SK-N-SH (cell line): Measurements from ENCODE around the gene TCFL5. TPM values are rescaled to one million over a fixed set of nuclear protein-coding genes. Genes with fewer than 3 reads are reported as not detected.

ENCODE experiments used
- CTCF ChIA-PET: fragments of 300-600, 350-600 bp; formaldehyde crosslinking; extraction: SDS; loops from one replicate; lab custom pipeline; 2021; lab: Yijun Ruan, JAX
- POLR2A ChIA-PET: fragments of 350-600 bp; sonication (Branson Sonifier 250); formaldehyde crosslinking; extraction: SDS; loops from one replicate; lab custom pipeline; 2020; ENCODE audit warnings: antibody characterized with exemption, inconsistent platforms; lab: Yijun Ruan, JAX
- DNase-seq: peaks from one replicate; pipeline ENCODE4 v3.0.0; 2012
- H2AFZ ChIP-seq: fragments of 200-600 bp; sonication (generic); 2 replicates; pipeline ENCODE4 v1.8.1; 2016; ENCODE audit warnings: antibody characterized with exemption, mild to moderate bottlenecking, low read depth
- H3F3A ChIP-seq: fragments of 200-600 bp; sonication (generic); replicated peaks from 2 replicates; pipeline ENCODE3; 2016; ENCODE audit warnings: antibody characterized with exemption, mild to moderate bottlenecking; ENCODE audit not compliant: insufficient read depth
- H3K27ac ChIP-seq, 2 experiments: fragments of 200-500 bp in 1 of 2; fragments of 200-600 bp in 1 of 2; sonication (Bioruptor generic) in 1 of 2; sonication (generic), shearing (Covaris generic) in 1 of 2; 2 replicates each; pipeline versions ENCODE4 v1.5.1 to v1.6.1; 2014 to 2016; ENCODE audit warnings: low read depth in 2 of 2, inconsistent platforms in 1 of 2, low read length in 1 of 2, mild to moderate bottlenecking in 1 of 2, mixed read lengths in 1 of 2
- H3K27me3 ChIP-seq: fragments of 200-600 bp; sonication (generic), shearing (Covaris generic); 2 replicates; pipeline ENCODE4 v1.6.1; 2016; ENCODE audit warnings: mixed run types; ENCODE audit not compliant: insufficient read depth
- H3K36me3 ChIP-seq, 2 experiments: fragments of 200-500 bp in 1 of 2; fragments of 200-600 bp in 1 of 2; sonication (Bioruptor generic) in 1 of 2; sonication (generic) in 1 of 2; replicated peaks in 1 of 2; 2 replicates each; pipeline versions ENCODE3 to v1.5.1; 2014 to 2016; ENCODE audit warnings: low read length in 1 of 2, mild to moderate bottlenecking in 1 of 2; ENCODE audit not compliant: insufficient read depth in 2 of 2, control insufficient read depth in 1 of 2
- H3K4me1 ChIP-seq, 2 experiments: fragments of 200-500 bp in 1 of 2; fragments of 200-600 bp in 1 of 2; sonication (Bioruptor generic) in 1 of 2; sonication (generic), shearing (Covaris generic) in 1 of 2; 2 replicates each; pipeline versions ENCODE4 v1.5.1 to v1.6.1; 2014 to 2016; ENCODE audit warnings: low read depth in 1 of 2, low read length in 1 of 2, mixed run types in 1 of 2; ENCODE audit not compliant: insufficient read depth in 2 of 2, control insufficient read depth in 1 of 2
- H3K4me2 ChIP-seq: fragments of 200-600 bp; sonication (generic), shearing (Covaris generic); 2 replicates; pipeline ENCODE4 v1.6.1; 2017; ENCODE audit warnings: mixed run types
- H3K4me3 ChIP-seq, 2 experiments: fragments of 200-500 bp in 1 of 2; fragments of 200-600 bp in 1 of 2; sonication (Bioruptor generic) in 1 of 2; sonication (generic), shearing (Covaris generic) in 1 of 2; 2 replicates each; pipeline versions ENCODE4 v1.5.1 to v1.8.1; 2014 to 2016; ENCODE audit warnings: low read depth in 2 of 2, inconsistent platforms in 1 of 2, low read length in 1 of 2, mild to moderate bottlenecking in 1 of 2, mixed read lengths in 1 of 2, moderate library complexity in 1 of 2
- H3K79me2 ChIP-seq: fragments of 200-600 bp; sonication (generic); 2 replicates; pipeline ENCODE4 v1.8.1; 2017; ENCODE audit warnings: mild to moderate bottlenecking; ENCODE audit not compliant: insufficient read depth
- H3K9ac ChIP-seq: fragments of 200-600 bp; sonication (generic); 2 replicates; pipeline ENCODE4 v1.6.1; 2017; ENCODE audit warnings: mixed run types
- H3K9me2 ChIP-seq: fragments of 200-600 bp; sonication (generic); 2 replicates; pipeline ENCODE4 v1.6.1; 2017; ENCODE audit warnings: mixed run types
- H3K9me3 ChIP-seq: fragments of 200-600 bp; sonication (generic); 2 replicates; pipeline ENCODE4 v1.6.1; 2017; ENCODE audit warnings: mixed run types, mild to moderate bottlenecking, moderate library complexity
- H4K20me1 ChIP-seq: fragments of 200-600 bp; sonication (generic); 2 replicates; pipeline ENCODE4 v1.6.1; 2017; ENCODE audit warnings: mild to moderate bottlenecking, mixed run types; ENCODE audit not compliant: insufficient read depth
- ELF1 ChIP-seq: IDR thresholded peaks from 2 replicates; pipeline ENCODE4 v1.4.0; 2012
- EP300 ChIP-seq, 2 experiments: IDR thresholded peaks; 2 replicates each; pipeline versions ENCODE4 v1.4.0 to v1.6.1; 2012; ENCODE audit warnings: borderline replicate concordance in 1 of 2, low read depth in 1 of 2, low read length in 1 of 2
- FOSL2 ChIP-seq: IDR thresholded peaks from 2 replicates; pipeline ENCODE4 v1.4.0; 2012; ENCODE audit warnings: low read depth, mild to moderate bottlenecking, moderate library complexity, borderline replicate concordance
- FOXM1 ChIP-seq: IDR thresholded peaks from 2 replicates; pipeline ENCODE4 v1.4.0; 2012; ENCODE audit warnings: low read depth, mild to moderate bottlenecking
- GABPA ChIP-seq: IDR thresholded peaks from 2 replicates; pipeline ENCODE4 v1.4.0; 2012; ENCODE audit warnings: low read depth, mild to moderate bottlenecking
- GATA2 ChIP-seq: sonication (generic); formaldehyde crosslinking; IDR thresholded peaks from 2 replicates; pipeline ENCODE4 v1.5.0; 2020; ENCODE audit warnings: mild to moderate bottlenecking, missing genetic modification reagents
- RCOR1 ChIP-seq: fragments of 150-350 bp; IDR thresholded peaks from 2 replicates; pipeline ENCODE4 v1.6.1; 2017; ENCODE audit warnings: antibody characterized with exemption, low read length
- RXRA ChIP-seq: IDR thresholded peaks from 2 replicates; pipeline ENCODE4 v1.4.0; 2012; ENCODE audit warnings: low read depth, mild to moderate bottlenecking, borderline replicate concordance
- SIN3A ChIP-seq: IDR thresholded peaks from 2 replicates; pipeline ENCODE4 v1.6.1; 2012; ENCODE audit warnings: low read depth, mild to moderate bottlenecking, low read length, moderate library complexity, borderline replicate concordance
- TCF12 ChIP-seq: IDR thresholded peaks from 2 replicates; pipeline ENCODE4 v1.4.0; 2012
- WGBS: methylation state at CpG from one replicate; pipeline ENCODE4 v1.1.6; 2017; ENCODE audit warnings: low lambda C conversion rate; 5-methylcytosine and 5-hydroxymethylcytosine counted together
- polyA plus RNA-seq, 3 experiments: library from polyadenylated mRNA; depleted of rRNA; stranded (reverse); fragments of >200 nt; gene quantifications; 2 replicates each; pipeline ENCODE4 v1.2.3, GENCODE V29; 2012
- TF ChIP-seq, protein P1 (sequence below): IDR thresholded peaks from 2 replicates; pipeline ENCODE4; 2012
- TF ChIP-seq, protein P2 (sequence below): IDR thresholded peaks from 2 replicates; pipeline ENCODE4 v1.6.1; 2012; ENCODE audit warnings: mild to moderate bottlenecking, low read depth, low read length, moderate library complexity

TCFL5 gene
- polyA plus RNA-seq, 1 of the 3 experiments (the other 2 are of a cell fraction), result 10.1 TPM

GRCh38 chr20:62812181-62812906 is 49.3 kb downstream of the TCFL5 start:
- TF ChIP-seq FOSL2, result no peak
- no peak for TF ChIP-seq GATA2 (CRISPR knock-in tag)
- no peak for TF ChIP-seq ELF1
- TF ChIP-seq RXRA, result no peak
- TF ChIP-seq EP300 (IDR thresholded peaks at IDR 0.05; ENCODE audit: borderline replicate concordance in 1 of 2, low read depth in 1 of 2, low read length in 1 of 2), result no peak
- Histone ChIP-seq H2AFZ (no peak overlapping the region), H3K9ac (no peak overlapping the region), H4K20me1 (peaks cover 15% of the 10 kb centered on the region), H3K79me2 (peaks cover 8% of the 10 kb centered on the region; the same call in 1 of the 2 replicates), H3K9me3 (no peaks in the 10 kb centered on the region), H3K9me2 (no peaks in the 10 kb centered on the region), H3K4me3 (no peak overlapping the region), H3K27ac (no peak overlapping the region), H3K36me3 (peaks cover 12 to 53% of the 10 kb centered on the region in 2 experiments), H3K27me3 (no peaks in the 10 kb centered on the region), H3F3A (no peaks in the 10 kb centered on the region), H3K4me2 (no peak overlapping the region), H3K4me1 (peaks cover 4 to 25% of the 10 kb centered on the region in 2 experiments; a peak in 1 of 4 replicates)
- ChIA-PET POLR2A (no interaction called here), CTCF (no interaction called here)
- 95% methylated on average over 29 of the region's 43 CpGs for WGBS
- DNase-seq, result no peak

- Histone ChIP-seq H3K9me2 (no peaks in the 10 kb centered on the region), H3K4me2 (no peak overlapping the region), H3K9ac (no peak overlapping the region), H3K27ac (no peak overlapping the region), H2AFZ (no peak overlapping the region), H3F3A (no peaks in the 10 kb centered on the region), H3K4me3 (no peak overlapping the region), H3K4me1 (peaks cover 4 to 29% of the 10 kb centered on the region in 2 experiments; a peak in 1 of 4 replicates), H3K27me3 (no peaks in the 10 kb centered on the region), H4K20me1 (peaks cover 22% of the 10 kb centered on the region), H3K79me2 (peaks cover 15% of the 10 kb centered on the region), H3K9me3 (no peaks in the 10 kb centered on the region), H3K36me3 (peaks cover 12 to 53% of the 10 kb centered on the region in 2 experiments)
- CTCF ChIA-PET, result interaction anchor here (0.8 to 5.2 kb wide), 2 partner anchors 20 to 402 kb away, joined by 5 to 34 read pairs; no protein-coding TSS in a partner anchor
- no peak for DNase-seq
- WGBS, result 100% methylated on average over 3 of the region's 10 CpGs
- TF ChIP-seq SIN3A (no peak), FOXM1 (no peak)
- POLR2A ChIA-PET, result no interaction called here
Measured at GRCh38 chr20:62811720-62812119, 49.9 kb downstream of the TCFL5 start.

DNA sequence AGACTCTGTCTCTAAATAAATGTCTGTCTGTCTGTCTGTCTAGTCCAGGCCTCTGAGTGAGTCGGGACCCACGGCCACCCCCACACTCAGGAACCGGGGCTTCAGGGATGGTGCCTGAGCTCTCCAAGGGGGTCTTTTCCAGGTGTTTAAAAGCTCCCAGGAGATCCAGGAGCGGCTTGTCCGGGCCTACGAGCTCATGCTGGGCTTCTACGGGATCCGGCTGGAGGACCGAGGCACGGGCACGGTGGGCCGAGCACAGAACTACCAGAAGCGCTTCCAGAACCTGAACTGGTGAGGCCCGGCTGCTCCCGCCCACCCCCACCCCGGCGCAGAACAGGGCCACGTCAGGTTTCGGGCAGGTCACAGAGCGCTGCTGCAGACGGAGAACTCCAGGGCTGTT is 50.3 kb downstream of the TCFL5 start:
- Histone ChIP-seq H2AFZ (no peak overlapping the region), H3K9me3 (no peaks in the 10 kb centered on the region), H3K27me3 (no peaks in the 10 kb centered on the region), H3K36me3 (peaks cover 12 to 53% of the 10 kb centered on the region in 2 experiments), H3F3A (no peaks in the 10 kb centered on the region), H3K9me2 (no peaks in the 10 kb centered on the region), H4K20me1 (peaks cover 26% of the 10 kb centered on the region), H3K4me3 (no peak overlapping the region), H3K9ac (no peak overlapping the region), H3K4me1 (peaks cover 8 to 30% of the 10 kb centered on the region in 2 experiments; a peak in 2 of 4 replicates), H3K4me2 (no peak overlapping the region), H3K27ac (no peak overlapping the region), H3K79me2 (peaks cover 19% of the 10 kb centered on the region)
- DNase-seq, result no peak
- POLR2A ChIA-PET, result no interaction called here
- CTCF ChIA-PET, result interaction anchor here (0.8 to 5.2 kb wide), 2 partner anchors 20 to 401 kb away, joined by 5 to 34 read pairs; no protein-coding TSS in a partner anchor
- TF ChIP-seq FOXM1 (no peak), GABPA (no peak), SIN3A (no peak), TCF12 (no peak), RCOR1 (no peak)
- TF ChIP-seq, protein P1, sequence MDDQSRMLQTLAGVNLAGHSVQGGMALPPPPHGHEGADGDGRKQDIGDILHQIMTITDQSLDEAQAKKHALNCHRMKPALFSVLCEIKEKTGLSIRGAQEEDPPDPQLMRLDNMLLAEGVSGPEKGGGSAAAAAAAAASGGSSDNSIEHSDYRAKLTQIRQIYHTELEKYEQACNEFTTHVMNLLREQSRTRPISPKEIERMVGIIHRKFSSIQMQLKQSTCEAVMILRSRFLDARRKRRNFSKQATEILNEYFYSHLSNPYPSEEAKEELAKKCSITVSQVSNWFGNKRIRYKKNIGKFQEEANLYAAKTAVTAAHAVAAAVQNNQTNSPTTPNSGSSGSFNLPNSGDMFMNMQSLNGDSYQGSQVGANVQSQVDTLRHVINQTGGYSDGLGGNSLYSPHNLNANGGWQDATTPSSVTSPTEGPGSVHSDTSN, result no peak
- TF ChIP-seq, protein P2, sequence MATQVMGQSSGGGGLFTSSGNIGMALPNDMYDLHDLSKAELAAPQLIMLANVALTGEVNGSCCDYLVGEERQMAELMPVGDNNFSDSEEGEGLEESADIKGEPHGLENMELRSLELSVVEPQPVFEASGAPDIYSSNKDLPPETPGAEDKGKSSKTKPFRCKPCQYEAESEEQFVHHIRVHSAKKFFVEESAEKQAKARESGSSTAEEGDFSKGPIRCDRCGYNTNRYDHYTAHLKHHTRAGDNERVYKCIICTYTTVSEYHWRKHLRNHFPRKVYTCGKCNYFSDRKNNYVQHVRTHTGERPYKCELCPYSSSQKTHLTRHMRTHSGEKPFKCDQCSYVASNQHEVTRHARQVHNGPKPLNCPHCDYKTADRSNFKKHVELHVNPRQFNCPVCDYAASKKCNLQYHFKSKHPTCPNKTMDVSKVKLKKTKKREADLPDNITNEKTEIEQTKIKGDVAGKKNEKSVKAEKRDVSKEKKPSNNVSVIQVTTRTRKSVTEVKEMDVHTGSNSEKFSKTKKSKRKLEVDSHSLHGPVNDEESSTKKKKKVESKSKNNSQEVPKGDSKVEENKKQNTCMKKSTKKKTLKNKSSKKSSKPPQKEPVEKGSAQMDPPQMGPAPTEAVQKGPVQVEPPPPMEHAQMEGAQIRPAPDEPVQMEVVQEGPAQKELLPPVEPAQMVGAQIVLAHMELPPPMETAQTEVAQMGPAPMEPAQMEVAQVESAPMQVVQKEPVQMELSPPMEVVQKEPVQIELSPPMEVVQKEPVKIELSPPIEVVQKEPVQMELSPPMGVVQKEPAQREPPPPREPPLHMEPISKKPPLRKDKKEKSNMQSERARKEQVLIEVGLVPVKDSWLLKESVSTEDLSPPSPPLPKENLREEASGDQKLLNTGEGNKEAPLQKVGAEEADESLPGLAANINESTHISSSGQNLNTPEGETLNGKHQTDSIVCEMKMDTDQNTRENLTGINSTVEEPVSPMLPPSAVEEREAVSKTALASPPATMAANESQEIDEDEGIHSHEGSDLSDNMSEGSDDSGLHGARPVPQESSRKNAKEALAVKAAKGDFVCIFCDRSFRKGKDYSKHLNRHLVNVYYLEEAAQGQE, result no peak
- TF ChIP-seq, all 33 proteins: peak for 0
- whole genome bisulfite sequencing, result 97% methylated on average over 19 of the region's 21 CpGs
